ENCODE data around the gene SECISBP2.
A peak's percentile ranks its signal among the peaks of the same experiment; 100 is the strongest.
"Not testable (repeated sequence)": the region's sequence is repeated elsewhere in the genome, so short reads cannot be mapped to it uniquely, and the experiment has no call there.

The SECISBP2 gene

DNA sequence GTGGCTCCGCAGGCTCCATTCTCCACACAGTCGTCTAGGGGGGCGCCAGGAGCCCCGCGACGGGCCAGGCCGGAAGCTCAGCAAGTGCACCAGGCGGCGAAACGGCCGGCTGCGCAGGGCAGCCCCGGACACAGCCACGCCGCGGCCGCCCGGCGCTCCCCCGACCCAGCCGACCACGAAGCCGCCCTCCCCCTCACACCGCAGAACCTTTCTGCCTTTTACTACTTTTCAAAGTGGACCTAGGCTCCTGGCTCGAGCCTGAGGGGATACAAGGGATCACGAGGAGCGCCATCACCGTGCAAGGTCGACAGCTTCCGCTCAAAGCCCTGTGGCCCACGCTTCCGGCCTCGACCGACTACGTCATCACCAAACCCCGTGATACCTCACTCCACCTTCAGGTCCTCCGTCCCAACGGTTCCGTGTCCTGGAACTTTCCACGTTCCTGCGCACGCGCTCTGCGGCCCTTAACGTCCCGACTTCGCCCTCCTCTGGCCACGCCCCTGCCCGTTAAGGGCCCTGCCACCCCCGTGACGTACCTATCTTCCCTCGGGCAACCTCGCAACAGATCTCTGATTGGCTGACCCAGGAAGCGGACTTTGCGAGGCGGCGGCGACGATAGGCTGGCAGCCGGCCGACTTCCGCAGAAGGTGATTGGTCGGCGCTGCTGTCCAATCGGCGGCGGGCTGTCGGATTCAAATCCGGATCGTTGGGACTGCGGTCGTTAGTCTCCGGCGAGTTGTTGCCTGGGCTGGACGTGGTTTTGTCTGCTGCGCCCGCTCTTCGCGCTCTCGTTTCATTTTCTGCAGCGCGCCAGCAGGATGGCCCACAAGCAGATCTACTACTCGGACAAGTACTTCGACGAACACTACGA, 7.6 kb upstream of the SECISBP2 start, which contains the start of gene CKS2:
Gene CKS2, plus strand, starts transcription at position 721 of the 871 bp plus-strand sequence. Its CDS starts 98 bp downstream, at position 819.
- peak; percentile 99 for DNase-seq

DNA sequence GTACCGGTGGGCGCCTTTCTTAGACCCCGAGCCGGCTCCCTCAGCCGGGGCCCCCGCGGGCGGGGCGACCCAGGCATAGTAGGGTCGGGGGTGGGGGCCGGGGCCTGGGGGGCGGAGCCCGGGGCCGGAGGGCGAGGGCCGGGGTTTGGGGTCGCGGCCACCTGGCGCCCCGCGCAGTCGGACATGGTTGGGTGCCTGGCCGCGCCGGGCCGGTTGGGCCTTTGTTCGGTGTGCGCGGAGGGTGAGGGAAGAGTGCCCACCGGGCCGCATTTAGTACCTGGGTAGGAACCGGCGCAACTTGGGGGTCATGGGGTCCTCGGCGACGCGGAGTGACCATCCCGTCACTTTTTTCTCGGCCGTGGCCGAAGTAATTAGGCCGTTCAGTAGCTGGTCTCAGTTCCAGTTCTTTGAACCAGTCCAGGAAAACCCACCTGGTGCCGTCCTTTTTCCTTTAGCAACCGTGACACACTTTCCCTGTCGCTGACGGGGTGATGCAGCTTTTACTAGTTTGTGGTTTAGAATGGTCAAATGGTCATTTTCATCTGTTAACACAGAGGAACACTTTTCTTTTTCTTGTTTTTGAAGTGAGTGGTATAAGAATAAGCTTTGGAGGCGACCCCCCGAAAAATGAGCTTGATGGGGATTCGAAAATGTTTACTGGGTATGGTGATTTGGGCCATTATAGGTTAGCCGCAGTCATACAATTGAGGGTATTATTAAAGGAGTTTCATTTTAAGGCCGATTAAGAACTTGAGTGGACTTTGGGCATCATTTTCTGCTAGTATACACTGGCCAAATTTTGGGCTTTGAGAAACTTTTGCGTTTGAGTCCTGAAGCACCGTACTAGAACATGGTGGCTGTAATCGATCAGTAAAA, 6.7 kb upstream of the SECISBP2 start:
- peak; percentile 21 for DNase-seq

DNA sequence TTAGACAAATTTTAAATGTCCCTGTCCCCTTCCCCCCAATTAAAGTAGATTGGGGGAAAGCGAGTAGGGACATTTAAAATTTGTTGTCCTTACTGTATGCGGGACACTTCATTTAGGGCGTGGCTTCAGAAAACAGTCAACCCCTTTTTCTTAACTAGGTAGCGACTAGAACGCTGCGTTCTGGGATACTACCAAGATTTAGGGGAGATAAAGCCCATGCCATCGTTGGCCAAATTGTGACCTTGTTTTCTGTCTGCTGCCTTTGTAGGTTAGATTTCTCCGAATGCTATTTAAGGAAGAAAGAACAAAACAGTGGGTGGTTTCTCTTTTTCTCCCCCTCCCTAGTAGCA, 6.1 kb upstream of the SECISBP2 start:
- no peak for DNase-seq

DNA sequence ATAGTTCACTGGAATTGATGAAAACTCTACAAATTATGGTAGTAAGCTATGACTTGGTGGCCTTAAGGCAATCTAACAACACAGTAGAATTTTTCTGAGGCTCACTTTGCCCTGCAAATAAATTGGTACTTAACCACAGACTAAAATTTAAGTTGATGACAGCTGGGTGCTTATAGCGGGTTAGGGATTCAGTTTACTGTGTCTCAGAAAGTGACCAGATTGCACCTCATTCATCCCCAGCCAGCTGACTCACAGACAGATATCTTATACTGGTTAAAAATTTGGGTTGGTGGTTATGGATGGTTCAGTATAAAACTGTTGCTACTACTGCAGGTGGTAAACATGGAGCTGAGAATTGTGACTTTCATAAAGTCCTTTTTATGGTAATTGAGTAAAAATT, 4.5 kb upstream of the SECISBP2 start:
- no peak for DNase-seq

DNA sequence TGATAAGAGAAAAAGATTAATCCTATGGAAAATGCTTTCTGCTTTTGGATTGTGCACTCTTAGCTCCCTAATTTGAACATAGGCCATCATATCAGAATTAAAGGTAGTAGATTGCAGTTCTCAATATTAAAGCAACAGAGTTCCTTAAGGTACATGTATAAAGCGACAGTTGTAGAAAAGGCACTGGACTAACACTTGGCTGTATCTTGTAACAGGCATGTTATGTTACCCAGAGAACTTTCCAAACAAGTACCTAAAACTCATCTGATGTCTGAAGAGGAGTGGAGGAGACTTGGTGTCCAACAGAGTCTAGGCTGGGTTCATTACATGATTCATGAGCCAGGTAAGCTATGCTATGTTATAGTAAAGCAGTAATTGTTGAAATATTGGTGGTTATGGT, 3.3 kb upstream of the SECISBP2 start:
- no peak for DNase-seq

DNA sequence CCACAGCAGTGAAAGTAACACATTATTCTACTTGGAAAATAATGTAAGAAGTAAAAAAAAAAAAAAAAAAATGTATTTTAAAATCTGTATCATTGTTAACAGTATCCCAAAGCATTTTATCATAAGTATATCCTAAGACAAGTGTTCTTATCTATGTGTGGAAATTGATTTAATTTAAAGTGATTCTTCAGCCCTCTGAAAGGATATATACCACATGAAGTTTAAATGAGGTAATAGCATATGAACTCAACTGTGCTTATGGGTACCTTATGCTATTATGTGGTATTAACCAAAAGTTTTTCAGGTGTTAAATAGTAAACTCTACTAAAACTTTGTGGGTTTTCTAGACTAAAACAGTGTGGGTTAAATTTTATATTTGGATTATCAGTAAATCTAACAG, 2.8 kb upstream of the SECISBP2 start:
- no peak for DNase-seq

DNA sequence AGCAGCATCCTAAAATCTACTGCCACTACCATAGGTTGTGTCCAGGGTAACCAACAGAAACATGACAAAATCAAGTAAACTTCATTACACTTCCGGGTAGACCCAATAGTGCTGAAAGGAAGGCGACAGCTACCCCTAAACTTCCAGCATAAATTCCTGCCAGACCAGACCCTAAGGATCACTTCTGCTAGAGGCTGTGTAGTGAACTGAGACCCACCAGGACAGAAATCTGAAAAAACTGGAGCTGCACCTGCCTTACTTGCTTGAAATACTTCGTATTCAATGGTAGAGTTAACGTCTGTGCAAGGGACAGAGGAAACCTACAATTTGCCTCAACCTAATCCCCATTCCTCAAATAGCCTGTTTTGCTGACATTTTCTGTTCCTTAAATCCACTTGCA, 1.0 kb upstream of the SECISBP2 start:
- DNase-seq = no peak

DNA sequence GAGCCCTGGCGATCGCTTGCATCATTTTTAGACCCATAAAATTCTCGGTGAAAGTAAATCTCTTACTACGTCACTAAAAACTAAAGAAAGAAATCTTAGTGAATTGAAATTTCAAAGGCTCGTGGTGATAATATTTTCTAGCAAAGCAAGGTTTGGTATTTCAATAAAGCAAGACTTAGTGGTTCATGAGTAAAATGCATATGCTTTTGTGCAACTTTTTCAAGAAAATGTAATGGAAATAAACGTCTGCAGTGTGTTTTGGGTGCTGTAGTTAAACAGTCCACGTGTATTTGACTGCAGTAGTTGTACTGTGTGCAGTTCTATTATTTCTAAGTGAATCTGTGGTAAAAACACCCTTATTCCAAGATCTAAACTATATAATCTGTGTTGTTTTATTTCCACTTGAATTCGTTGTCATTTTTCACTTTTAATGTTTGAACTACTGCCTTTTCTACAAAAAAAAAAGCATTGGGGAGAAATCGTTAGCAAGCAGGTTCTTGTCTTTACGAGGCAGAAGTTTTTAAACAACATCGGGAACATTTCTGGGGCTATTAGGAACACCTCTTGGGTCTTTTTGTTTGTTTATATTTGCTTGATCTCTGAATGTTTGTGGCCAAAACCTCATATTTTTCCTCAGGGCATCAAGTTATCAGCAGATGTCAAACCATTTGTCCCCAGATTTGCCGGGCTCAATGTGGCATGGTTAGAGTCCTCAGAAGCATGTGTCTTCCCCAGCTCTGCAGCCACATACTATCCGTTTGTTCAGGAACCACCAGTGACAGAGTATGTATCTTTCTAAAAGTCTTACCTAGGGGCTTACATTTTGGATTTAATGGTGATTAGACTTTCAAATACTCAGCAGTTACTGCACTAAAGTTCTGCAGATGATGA, 960 bp downstream of the SECISBP2 start:
- peak; percentile 23 for DNase-seq

DNA sequence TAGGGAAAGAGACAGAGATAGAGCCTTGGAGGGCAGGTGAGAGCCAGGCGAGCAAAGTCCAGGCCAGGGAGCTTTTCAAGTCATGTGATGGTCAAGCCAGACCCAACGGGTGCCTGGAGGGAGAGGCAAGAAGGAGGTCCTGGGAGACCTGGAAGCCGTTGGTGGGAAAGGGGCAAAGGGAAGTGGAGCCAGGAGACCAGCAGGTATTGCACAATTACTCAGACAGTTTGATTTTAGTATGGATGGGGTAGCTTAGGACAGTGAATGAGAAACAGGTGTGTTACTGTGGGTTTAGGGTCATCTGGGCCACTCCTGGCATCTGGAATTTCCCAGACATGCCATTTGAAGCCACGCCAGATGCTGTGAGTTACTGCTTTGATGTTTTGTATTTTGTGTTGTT, 5.1 kb downstream of the SECISBP2 start:
- no peak for DNase-seq

DNA sequence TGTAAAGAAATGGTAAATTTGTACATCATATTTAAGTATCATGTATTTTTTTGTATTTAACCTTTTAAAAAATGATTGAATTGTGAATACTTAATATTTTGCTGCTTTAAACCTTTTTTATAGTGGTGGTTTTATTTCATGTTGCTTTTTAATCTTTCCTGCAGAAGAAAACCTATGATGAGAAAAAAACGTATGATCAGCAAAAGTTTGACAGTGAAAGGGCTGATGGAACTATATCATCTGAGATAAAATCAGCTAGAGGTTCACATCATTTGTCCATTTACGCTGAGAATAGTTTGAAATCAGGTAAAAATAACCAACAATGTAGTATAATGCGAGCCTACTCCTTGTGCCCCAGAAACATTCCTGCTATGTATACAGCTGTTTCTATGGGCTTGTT, 7.4 kb downstream of the SECISBP2 start:
- DNase-seq = no peak

DNA sequence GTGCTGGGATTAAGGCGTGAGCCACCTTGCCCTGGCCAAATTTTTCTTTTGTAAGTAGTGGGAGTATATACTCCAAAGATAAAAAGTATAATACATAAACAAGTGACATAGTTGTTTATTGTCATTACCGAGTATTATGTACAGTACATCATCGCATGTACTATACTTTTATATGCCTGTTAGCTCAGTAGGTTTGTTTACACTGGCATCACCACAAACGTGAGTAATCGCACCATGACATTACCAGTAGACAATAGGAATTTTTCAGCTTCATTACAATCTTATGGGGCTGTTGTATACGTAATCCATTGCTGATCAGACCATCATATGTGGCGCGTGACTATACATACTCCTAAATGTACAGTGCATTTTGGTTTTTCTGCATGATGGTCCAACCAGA, 9.8 kb downstream of the SECISBP2 start:
- DNase-seq = no peak

DNA sequence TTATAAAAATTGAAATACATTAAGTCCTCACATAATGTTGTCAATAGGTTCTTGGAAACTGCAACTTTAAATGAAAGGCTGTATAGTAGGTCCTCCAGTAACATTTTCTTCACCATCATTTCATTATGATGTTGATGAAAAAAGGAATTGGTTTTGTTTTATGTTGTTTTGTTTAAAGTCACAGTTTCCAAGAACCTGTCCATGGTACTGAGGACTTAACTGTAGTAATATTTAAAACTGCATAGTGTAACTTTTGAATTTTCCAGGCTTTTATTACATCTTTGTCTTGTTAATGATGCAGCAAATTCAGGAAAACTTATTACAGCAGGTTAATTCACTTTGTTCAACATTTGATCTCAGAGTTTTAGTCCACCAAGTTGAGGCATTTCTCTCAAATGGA, 11.6 kb downstream of the SECISBP2 start:
- DNase-seq = no peak

DNA sequence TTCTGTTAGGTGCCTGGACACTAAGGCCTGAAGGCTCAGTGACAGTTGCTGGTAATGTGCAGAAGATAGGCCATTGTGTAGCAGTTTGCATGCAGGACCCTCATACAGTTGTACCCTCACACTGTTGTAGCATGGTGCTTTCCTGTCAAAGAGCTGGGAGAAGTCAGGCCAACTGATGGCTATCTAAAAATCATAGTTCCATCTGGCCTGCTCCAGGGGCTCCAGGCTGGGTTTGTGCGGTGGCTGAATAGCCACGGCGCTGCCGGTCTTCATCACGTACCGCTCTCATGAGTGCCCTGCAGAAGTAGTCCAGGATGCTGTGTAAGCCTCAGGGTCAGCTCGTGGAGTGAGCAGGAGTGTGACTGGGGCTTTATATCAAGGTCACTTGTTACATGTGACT, 12.2 kb downstream of the SECISBP2 start:
- no peak for DNase-seq

DNA sequence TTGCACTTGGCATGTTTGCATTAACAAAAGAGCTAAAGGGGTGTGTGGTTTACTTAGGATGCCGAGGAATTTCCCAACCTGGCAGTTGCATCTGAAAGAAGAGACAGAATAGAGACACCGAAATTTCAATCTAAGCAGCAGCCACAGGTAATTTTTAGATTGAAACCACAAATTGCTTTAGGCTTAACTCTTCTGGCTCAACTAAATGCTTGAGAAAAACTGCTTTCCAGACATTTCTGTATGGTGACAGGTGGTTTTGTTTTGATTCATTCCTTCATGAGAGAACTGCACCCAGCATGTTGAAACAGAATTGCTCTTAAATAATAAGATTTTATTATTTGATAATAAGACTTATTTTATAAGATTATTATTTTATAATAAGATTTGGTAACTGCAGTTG, 21.5 kb downstream of the SECISBP2 start:
- DNase-seq = no peak

DNA sequence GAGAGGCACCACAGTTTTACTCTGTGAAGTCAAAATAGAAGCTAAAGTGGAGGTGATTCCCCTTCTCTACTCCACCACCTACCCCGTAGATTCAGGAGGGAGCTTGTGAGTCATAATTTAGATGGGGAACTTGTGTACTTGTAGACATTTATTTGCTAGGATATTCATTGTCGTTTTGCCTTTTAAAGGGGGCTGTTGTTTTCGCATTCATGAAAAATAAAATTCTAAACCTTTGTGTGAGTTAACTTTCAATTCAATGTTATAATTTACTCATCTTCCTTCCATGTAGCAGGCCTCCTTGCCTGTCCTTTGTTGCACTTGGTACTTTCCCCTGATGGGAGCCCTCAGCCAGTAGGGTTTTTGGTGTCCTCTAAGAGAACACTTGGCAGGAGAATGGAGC, 22.0 kb downstream of the SECISBP2 start:
- DNase-seq = no peak

DNA sequence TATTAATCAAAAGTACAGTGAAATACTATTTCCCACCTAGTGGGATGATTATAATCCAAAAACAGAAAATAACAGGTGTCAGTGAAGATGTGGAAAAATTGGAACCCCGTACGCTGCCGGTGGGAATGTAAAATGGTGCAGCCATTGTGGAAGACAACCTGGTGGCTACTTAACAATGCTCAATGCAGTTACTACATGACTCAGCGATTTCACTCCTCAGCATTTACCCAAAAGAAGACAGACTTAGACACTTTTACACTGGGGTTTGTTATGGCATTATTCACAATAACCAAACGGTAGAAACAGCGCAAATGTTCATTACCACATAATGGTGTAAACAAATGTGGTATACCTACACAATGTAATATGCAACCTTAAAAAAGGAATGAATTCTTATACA, 23.9 kb downstream of the SECISBP2 start:
- DNase-seq = no peak

DNA sequence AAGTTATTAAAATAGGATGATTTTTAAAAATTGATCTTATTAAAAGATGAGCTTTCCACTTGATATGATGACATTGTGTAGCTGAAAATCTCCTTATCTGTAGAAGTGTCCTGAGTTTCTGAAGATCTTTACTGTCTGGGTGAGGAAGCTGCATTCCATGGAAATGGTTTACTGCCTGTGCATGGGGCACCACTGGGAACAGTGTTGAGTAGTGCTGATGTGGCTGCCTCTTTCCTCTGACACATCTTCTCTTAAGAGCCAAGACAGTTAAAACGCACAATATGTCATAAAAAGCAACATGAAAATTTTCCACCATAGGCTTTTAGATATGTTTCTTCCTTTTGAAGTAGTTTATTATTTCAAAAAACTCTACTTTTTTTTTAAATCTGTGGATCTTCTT, 24.6 kb downstream of the SECISBP2 start:
- DNase-seq = no peak

DNA sequence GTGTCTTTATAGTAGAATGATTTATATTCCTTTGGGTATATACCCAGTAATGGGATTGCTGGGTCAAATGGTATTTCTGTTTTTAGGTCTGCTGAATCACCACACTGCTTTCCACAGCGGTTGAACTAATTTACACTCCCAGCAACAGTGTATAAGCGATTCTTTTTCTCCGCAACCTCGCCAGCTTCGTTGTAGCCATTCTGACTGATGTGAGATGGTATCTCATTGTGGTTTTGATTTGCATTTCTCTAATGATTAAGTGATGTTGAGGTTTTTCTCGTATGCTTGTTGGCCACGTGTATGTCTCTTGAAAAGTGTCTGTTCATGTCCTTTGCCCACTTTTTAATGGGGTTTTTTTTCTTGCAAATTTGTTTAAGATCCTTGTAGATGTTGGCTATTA, 25.5 kb downstream of the SECISBP2 start:
- not testable (repeated sequence) for DNase-seq

DNA sequence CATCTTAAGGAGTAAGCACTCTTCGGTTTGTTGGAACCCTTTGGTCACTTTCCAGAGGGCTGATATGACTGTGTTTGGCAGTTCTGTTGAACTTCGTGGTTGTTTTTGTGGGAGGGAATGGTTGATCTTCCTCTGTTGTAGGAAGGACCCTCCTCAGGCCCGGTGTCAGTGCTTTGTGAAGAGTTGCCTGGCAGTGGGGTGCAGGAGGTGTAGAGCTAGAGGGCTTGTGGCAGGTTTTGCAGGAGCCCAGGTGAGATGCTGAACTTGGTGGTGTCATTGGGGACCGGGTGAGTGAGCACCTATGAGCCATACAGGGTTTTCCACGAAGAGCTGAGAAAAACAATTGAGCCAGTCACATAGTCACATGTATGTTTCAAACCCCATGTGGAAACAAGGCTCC, 27.2 kb downstream of the SECISBP2 start:
- DNase-seq = no peak

DNA sequence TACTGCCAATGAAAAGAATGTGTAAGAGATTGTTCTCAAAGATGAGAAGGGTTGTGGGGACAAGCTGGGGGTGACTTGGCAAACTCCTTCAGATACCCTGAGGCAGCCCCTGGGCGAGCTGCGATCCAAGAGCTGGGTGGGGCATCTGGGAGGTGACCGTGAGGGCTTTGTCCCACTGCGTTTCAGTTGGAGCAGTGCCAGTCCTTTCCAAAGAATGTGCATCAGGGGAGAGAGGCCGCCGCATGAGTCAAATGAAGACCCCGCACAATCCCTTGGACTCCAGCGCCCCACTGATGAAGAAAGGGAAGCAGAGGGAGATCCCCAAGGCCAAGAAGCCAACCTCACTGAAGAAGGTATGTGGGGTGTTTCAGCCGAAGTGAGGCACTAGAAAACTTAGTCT, 28.4 kb downstream of the SECISBP2 start:
- DNase-seq = no peak

DNA sequence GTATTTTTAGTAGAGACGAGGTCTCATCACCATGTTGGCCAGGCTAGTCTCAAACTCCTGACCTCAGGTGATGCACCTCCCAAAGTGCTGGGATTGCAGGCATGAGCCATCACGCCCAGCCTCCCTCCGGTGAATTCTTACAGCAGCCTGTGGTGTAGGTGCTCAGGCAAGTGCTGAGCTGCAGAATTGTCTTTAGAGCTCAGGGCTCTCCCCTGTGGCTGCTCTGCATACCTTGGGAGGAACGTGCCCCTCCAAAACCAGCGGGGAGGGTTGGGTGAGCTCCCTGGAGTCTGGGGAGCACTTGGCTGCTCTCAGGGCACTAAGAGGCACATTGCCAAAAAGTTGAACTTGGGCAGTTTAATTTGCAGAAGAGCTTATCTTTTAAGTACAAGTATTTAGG, 29.4 kb downstream of the SECISBP2 start:
- no peak for DNase-seq

DNA sequence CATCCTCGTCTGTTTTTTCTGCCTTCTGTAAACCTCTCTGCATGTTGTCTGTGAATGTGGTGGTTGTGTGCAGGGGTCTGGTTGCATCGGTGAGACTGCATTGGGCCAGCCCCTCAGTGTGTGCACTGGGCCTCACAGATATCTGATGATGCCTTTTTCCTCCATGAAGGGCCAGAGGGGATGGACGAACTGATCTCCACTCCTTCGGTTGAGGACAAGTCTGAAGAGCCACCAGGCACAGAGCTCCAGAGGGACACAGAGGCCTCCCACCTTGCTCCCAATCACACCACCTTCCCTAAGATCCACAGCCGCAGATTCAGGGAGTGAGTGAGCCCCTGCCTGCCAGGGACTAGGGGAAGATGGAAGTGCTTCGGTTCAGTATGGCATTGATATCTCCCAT, 31.3 kb downstream of the SECISBP2 start:
- no peak for DNase-seq

DNA sequence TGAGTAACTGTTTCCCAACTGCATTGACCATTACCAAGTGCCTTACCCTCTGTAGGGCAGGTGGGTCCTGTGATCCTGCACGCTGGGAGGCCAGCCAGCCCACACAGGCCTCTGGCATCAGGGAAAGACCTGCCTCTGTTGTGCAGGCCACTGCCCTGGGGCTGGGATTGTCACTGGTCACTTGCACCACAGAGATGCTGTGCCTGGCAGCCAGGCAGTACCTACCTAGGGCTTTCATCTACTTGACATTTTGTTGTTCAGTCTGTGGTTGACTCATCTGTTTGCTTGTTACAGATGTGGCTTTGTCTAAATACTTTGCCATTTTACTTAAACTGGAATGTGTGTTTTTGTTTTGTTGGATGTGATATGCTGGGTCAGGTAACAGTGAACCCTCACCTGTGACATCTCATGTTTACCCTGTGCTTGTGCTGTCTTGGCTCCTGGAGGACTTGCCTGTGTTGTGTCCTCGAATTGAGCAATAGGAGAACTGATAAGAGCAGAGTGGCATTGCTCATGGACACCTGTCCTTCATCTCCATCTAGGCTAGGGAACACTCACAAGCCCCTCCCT, 32.8 kb downstream of the SECISBP2 start:
- DNase-seq = no peak
